ENCODE measurements around the gene SPAAR.
"Not testable (repeated sequence)": the region's sequence is repeated elsewhere in the genome, so short reads cannot be mapped to it uniquely, and the experiment has no call there.

Gene SPAAR, protein sequence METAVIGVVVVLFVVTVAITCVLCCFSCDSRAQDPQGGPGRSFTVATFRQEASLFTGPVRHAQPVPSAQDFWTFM
- long read RNA-seq, donor 1, partial matches to known transcripts: 0 of 1 reads
- long read RNA-seq, donor 1, other reads (novel, unspliced or antisense): 0 of 1 reads
- long read RNA-seq, donor 2, partial matches to known transcripts: 0 of 2 reads
- long read RNA-seq, donor 2, other reads (novel, unspliced or antisense): 0 of 2 reads
- long read RNA-seq, donor 3: 0 reads
- long read RNA-seq, donor 4, partial matches to known transcripts: 0 of 1 reads
- long read RNA-seq, donor 4, other reads (novel, unspliced or antisense): 0 of 1 reads
- long read RNA-seq, donor 5: 0 reads
- long read RNA-seq, donor 6, partial matches to known transcripts: 0 of 1 reads
- long read RNA-seq, donor 6, other reads (novel, unspliced or antisense): 0 of 1 reads
- long read RNA-seq, donor 7, partial matches to known transcripts: 0 of 1 reads
- long read RNA-seq, donor 7, other reads (novel, unspliced or antisense): 0 of 1 reads
- long read RNA-seq, donor 8, partial matches to known transcripts: 0 of 1 reads
- long read RNA-seq, donor 8, other reads (novel, unspliced or antisense): 0 of 1 reads

DNA sequence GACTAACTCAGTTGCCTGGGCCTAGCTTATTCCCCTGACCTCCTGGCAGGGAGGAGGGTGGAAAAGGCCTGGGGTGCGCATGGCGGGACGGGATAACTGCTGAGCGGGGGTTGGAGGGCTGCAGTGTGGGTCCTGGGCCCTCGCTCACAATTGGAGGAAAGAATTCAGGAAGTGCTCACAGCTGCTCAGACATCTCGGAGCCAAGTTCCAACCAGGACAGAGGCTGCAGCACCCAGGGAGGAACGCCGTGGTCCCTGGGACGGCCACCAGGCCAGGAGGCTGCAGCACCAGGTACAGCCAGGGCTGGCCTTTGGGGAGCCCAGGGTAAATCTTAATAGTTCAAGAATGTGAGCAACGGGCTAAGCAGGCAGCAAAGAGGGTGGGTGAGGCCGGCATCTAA lies at the start of gene SPAAR:
Gene SPAAR, plus strand, starts transcription at position 217 of the 400 bp plus-strand sequence. CDS start 974 bp downstream, outside the sequence.
- no peak for DNase-seq

DNA sequence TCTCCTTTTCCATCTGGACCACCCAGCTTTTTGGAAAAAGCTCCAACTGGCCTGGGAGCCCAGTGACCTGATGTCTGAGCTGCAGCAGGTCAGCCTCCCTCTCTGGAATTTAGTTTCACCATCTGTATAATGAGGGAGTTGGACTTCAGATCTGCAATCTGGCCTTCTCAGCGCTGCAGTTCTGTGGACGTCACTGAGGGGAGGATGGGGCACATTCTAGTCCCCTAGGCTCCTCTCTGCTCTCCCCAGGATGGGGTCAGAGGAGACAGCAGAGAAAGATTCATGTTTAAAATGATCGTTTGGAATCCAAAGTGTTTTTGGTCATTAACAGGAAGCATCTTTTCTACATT lies 49.3 kb upstream of the SPAAR start:
- no peak for DNase-seq

DNA sequence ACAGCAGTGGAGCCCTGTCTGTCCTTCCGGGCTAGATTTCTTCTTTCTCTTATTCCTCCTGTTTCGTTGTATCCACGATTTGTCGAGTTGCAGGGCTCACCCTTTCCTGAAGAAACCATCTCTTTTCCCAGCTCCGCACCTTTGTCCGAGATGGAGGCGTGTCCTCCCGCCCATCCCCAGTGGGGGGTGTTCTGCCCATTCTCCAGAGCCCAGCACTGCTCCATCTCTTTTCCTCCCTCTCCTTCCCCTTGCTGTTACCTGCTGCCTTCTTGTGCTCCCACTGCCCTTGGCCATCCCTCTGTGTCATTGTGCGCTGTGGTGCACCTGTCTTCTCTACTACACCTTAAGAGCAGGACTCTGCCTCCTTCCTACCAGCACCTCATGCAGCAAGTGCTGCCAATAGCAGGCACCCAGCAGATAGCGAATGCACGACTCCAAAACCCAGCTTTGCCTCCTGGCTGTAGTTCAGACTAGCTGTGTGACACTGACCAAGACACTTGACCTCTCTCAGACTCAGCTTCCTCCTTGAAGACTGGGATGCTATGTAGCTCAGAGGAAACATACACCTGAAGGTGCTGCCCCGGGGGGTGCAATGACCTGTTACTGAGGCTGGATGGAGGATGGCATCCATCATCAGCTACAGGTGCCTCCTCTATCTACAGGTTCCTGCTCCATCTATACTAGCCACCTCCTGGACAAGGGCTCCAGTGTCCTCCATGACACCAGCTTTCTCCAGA lies 48.0 kb upstream of the SPAAR start:
- no peak for DNase-seq

DNA sequence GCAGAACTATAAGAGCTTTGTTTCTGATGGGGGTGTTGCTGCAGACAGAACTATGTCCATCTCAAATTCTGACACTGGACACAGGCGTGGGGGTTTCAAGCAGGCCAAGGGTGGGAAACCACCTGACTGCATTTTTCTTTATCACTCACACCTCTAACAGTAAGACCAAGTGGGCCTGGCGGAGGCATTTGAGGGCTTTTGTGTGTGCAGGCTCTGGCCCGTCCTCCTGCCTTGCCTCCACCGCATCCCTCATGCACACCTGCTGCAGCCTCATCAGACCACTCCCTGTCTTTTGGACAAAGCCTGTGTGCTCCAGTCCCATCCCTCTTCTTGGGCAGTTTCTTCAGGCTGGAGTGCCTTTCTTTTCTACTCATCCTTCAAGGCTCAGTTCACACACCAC lies 47.0 kb upstream of the SPAAR start:
- no peak for DNase-seq

DNA sequence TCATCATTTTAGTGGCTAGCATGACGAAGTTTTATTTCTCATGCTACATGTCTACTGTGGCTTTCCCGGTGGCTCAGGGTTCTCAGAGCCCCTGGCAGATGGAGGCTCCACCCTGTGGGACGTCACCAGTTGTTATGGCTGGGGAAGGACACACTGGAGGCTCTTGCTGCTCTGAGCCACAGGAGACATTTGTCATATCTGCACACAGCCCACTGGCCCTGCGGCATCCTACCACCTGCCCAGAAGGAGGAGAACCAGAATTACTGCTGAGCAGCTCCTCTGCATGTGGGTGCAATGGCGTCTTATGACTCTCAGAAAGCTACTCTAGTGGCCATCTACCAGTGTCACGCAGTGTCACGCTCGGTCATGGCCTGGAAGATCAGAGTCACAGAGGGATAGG lies 45.7 kb upstream of the SPAAR start:
- DNase-seq: no peak

DNA sequence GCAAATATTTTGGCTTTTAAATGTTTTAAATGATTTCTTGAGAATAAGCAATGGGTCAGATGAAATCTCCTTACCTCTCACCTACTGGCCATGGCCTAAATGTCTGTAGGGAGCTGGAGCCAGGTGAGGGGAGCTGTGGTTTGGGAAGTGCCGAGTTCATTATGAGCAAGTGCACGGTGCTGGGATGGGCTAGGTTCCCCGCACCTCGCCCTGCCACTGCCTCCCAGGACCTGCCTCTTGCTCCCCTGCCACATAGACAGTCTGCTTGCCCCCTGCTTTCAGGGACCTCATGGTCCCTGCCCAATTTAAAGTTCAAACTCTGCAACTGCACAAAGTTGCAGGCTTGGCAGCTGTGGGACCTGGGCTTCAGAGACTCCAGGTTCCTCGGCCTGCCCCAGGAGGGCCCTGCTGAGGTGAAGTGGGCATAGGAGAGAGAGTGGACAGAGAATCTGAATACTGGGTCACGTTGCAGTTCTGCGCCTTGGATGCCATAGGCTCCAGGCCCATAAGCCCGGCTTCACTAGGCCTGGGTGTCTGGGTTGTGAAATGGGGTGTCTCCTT lies 44.5 kb upstream of the SPAAR start:
- DNase-seq: no peak

DNA sequence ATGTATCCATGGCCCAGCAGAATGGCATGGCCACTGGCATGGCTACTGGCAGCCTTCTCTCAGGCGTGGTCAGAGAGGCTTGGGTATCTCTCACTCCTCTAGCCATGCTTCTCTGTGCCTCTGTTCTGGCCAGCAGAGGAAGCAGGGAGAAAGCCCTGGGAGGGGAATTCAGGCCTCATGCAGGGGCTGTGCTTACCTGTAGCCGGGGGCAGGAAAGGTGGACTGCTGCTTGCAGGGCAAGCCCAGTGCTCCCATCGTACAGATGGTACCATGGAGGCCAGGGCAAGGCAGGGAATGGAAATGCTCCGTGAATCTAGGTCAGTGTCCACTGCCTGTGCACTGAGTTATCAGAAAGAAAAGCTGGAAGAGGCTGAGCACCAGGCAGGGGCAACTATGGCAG lies 41.8 kb upstream of the SPAAR start:
- DNase-seq: no peak

DNA sequence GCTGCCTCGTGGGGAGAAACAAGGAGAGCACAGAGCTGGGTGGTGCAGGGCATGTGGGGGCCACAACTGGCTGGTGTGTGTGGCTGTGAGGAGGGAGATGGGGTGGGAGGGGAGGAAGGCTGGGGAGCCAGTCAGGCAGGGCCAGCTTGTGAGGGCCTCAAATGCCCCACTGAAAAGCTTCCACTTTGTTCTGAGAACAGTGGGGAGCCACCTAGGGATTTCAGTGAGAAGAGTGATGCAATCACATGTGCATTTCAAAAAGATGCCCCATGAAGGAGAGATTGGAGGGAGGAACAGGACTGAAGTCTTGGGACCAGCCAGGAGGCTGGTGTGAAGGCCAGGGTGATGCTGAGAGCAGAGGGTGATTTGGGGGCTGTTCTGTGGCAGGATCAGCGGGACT lies 40.4 kb upstream of the SPAAR start:
- no peak for DNase-seq

DNA sequence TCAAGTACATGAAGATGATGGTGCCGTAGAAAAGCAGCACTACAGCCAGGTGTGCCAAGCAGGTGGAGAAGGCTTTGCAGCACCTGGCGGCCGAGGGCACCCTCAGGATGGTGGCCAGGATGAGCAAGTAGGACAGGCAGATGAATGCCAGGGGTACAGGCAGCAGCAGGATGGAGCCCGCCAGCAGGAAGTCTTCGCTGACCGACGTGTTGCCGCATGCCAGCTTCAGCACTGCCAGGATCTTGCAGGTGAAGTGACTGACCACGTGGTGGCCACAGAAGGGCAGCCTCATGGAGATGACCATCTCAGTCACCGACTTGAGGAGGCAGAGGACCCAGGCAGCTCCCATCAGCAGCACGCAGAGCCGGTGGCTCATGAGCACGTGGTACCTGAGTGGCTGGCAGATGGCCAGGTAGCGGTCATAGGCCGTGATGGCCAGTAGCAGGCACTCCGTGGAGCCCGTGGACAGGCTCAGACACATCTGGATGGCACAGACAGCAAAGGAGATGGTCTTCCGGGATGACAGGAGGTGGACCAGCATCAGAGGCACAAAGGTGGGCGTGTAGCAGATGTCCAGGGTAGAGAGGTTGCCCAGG lies 39.6 kb upstream of the SPAAR start:
- no peak for DNase-seq

DNA sequence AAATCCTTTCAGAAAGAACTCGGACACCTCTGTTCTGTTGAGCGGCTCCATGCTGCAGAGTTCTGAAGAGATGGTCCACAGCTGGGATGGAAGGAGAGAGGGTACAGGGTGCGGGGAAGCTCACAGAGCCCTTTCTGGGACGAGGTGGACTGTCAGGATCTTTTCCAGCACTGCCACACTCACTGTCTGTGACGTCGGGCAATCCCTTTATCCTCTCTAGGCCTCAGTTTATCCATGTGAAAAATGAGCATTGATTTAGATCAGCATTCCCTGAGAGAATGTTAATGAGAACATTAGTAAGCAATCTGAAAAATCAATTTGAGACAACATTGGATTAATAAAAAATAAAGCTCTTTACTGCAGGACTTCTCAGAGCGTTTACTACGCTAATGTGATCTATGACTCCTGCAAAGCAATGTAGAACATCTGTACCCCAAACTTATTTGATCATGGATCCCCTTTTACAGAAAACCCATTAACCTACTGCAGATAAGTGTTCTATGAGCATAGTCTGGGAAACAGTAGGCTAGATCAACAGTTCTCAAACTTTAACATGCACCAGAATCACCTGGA lies 38.9 kb upstream of the SPAAR start, which contains the start of gene OR13J1:
Gene OR13J1, minus strand, starts transcription at position 51 of the 573 bp plus-strand sequence. Its CDS starts 0 bp downstream, at position 51.
- no peak for DNase-seq

DNA sequence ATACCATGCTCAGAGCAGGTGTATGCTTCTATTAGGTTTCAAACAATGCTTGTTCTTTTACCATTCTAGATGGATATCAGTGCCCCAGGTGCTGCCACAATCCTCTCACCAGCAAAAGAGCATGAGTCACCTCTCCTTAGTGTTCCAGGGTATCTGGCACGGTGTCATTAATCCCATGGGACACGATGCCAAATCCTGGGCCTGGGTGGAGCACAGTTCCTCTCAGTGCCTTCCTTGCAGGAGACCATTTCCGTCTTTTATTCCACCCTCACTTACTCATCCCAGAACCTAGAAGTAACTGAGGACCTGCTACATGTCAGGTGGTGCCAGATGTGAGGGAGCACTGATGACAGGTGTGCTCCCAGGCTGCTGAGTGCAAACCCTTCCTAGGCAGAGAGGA lies 37.7 kb upstream of the SPAAR start:
- DNase-seq: no peak

DNA sequence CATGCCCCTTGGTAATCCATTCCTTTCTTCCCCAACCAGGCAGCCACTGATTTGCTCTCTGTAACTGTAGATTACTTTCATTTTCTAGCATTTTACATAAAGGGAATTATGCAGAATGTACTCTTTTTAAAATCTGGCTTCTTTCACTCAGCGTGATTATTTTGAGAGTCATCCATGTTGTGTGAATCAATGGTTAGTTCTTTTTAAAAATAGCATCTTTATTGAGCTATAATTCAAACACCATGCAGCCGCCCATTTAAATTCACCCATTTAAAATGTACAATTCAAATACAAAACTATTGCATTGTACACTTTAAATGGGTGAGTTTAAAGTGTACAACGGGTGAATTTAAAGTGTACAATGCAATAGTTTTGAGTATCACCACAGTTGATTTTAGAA lies 36.8 kb upstream of the SPAAR start:
- DNase-seq: no peak

DNA sequence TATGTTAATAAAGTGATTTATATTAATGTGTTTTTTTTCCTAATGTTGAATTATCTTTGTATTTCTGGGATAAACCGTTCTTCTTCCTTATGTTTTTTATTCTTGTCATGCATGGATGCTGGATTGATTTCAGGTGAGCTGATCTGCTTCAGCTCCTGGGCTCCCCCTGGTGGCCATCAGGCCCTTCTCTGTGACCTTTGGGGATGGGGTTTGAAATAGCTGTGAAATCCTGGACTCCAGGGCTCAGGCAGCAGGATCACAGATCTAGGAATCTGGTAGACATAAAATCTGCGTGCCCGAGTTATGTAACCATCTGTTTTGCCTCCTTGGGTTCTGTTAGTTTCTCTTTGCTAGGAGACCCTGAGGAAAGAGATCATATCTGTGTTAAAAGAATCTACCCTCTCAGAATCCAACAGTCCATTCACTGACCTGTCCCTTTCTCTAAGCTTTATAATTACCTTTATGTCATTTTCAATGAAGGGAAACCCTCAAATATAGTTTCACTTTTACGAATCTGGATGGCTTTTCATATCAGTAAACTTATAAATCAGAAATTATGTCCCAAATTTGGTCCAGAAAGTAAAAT lies 26.9 kb upstream of the SPAAR start:
- DNase-seq: peak; percentile 36

DNA sequence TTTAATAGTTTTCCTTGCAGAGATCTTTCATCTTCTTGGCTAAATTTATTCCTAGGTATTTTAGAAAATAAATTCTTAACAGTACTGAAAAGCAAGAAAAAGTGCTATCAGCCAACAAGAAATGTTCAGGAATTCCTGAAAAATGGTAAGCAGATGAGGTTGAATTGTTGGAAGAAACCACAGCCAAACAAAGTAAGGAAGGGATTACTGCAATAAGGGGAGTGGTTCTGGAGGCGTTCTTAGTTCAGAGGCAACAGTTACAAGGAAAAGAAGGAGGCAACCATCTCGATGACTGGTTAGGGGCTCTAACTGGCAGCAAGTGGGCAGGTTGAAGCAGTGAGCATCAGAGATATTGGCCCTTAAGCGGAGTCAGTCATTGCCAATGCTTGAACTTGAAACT lies 26.3 kb upstream of the SPAAR start:
- no peak for DNase-seq

DNA sequence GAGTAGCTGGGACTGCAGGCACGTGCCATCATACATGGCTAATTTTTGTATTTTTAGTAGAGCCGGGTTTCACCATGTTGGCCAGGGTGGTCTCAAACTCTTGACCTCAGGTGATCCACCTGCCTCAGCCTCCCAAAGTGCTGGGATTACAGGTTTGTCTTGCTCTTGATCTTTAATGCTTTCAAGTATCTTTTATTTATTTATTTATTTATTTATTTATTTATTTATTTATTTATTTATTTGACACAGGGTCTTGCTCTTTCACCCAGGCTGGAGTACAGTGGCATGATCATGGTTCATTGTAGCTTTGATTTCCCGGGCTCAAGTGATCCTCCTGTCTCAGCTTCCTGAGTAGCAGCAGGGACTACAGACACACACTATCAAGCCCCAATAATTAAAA lies 24.4 kb upstream of the SPAAR start:
- DNase-seq: not testable (repeated sequence)

DNA sequence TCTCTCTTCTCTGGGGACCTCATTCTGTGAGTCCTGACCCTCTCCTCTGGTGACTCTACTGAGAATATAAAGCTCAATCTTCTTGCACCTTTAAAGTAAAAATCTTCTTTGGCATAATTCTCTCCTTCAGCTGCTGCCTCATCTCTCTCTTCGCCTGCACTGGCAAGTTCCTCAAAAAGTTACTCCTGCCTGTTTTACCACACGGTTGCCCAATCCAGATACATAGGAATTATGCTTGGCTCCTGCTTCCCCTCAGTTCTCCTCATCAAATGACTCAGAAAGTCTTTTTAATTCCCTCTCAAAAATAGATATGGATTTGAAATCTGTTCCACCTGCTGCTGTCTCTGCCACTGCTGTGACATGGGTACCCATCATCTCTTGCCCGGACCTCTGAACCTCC lies 17.6 kb upstream of the SPAAR start:
- no peak for DNase-seq

DNA sequence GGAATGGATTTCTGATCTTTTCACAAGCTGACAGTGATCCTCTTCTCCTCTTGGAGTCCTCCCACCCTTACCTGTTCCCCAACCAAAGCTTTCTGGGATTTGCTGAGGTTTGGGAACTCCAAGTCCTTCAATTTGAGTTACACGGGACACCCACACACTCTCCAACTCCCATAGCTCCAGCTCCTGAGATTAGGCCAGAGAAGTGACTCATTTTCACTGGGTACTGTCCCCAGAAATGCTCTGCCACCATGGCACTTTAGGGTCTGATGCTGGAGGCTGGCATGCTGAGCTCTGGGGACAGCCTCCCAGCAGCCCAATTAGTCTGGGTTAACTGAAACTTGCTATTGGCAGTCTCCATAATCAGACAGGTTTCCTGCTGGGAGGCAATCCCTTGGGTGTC lies 17.2 kb upstream of the SPAAR start:
- DNase-seq: no peak

DNA sequence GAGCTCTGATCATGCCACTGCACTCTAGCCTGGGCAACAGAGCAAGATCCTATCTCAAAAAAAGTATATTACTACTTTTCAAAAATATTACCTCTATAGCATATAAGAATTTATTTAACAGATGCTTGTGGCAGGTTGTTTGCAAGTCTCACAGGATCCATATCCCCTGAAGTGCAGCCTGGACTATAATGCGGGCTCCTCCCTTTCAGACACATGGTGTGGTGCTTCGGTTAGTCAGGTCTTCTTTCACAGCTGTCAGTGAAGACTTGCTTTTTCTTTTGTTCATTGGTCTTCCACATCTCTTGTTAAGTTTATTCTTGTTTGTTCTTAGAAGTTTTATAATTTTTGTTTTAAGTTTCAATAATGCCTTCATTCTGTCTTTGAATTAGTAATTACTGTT lies 12.7 kb upstream of the SPAAR start:
- no peak for DNase-seq

DNA sequence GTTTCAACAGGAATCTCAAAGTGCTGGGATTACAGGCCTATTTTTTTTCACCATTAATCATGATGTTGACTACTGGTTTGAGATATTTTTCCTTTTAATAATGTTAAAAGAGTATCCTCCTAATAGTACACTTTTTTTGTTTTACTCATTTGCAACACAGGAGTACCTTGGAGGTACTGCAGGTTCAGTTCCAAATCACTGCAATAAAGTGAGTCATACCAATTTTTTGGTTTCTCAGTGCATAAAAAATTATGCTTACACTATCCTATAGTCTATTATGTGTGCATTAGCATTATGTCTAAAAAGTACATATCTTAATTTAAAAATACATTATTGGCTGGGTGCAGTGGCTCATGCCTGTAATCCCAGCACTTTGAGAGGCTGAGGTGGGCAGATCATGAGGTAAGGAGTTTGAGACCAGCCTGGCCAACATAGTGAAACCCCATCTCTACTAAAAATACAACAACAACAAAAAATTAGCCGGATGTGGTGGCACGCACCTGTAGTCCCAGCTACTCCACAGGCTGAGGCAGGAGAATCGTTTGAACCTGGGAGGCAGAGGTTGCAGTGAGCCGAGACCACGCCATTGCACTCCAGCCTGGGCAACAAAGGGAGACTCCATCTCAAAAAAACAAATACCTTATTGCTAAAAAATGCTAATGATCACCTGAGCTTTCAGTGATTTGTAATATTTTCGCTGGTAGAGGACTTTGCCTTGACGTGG lies 11.8 kb upstream of the SPAAR start:
- not testable (repeated sequence) for DNase-seq

DNA sequence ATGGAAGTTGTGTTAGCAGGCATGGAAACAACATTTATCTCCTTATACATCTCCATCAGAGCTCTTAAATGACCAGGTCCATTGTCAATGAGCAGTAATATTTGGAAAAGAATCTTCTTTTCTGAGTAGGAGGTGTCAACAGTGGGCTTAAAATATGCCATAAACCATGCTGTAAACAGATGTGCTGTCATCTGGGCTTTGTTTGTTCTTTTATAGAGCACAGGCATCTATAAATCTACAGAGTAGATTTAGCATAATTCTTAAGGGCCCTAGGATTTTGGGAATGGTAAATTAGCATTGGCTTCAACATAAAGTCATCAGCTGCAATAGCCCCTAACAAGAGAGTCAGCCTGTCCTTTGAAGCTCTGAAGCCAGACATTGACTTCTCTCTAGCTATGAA lies 11.0 kb upstream of the SPAAR start:
- DNase-seq: no peak

DNA sequence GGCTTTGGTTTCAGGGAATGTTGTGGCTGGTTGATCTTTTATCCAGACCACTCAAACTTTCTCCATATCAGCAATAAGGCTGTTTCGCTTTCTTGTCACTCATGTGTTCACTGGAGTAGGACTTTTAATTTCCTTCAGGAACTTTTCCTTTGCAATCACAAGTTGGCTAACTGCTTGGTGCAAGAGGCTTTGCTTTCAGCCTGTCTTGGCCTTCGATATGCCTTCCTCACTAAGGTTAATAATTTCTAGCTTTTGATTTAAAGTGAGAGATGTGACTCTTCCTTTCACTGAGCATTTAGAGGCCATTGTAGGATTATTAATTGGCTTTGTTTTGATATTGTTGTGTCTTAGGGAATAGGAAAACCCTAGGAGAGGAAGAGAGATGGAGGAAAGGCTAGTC lies 10.3 kb upstream of the SPAAR start:
- DNase-seq: no peak
